ENCODE data around the gene TRMT10B. TPM values are rescaled to one million over a fixed set of nuclear protein-coding genes. Genes with fewer than 3 reads are reported as not detected.

TRMT10B gene
- total RNA-seq, 2 experiments from 2014 or later: 2.8 TPM; not detected in 1

GRCh38 chr9:37727013-37727412 lies 26.6 kb upstream of the TRMT10B start:
- Histone ChIP-seq H3K4me3 (ENCODE audit: low read depth, low read length, poor library complexity, severe bottlenecking) (no peak overlapping the region), H3K36me3 (ENCODE audit: insufficient read depth, low read length) (no peaks in the 10 kb centered on the region), H4K20me1 (ENCODE audit: insufficient read depth, low read length) (no peaks in the 10 kb centered on the region), H2AFZ (ENCODE audit: low read length) (no peak overlapping the region), H3K4me1 (ENCODE audit: insufficient read depth, low read length, poor library complexity, severe bottlenecking) (no peaks in the 10 kb centered on the region), H3K4me2 (ENCODE audit: low read length) (no peak overlapping the region), H3K9me2 (ENCODE audit: insufficient read depth, low read length) (no peaks in the 10 kb centered on the region), H3K27ac (ENCODE audit: low read depth, low read length, poor library complexity, severe bottlenecking) (no peak overlapping the region), H3K79me2 (ENCODE audit: insufficient read depth, low read depth, low read length) (no peaks in the 10 kb centered on the region), H3K9me3 (ENCODE audit: low read length) (no peaks in the 10 kb centered on the region)
- intact Hi-C loops (cut with micrococcal nuclease; ENCODE audit: unreplicated experiment): no loop called here
- ChIA-PET CTCF (ENCODE audit: unreplicated experiment) (no interaction called here), POLR2A (no interaction called here)
- BruUV-seq (replicated peaks): no TSS peak
- DNase-seq (ENCODE audit: low spot score): no peak
- TF ChIP-seq EZH2phosphoT487 (IDR thresholded peaks at IDR 0.05; ENCODE audit: borderline replicate concordance, low read depth, low read length) (no peak), CTCF (conservative IDR thresholded peaks at IDR 0.05; ENCODE audit: low read length) (no peak)

- no peak overlapping the region for H2AFZ ChIP-seq (ENCODE audit: low read length)
- H3K9me2 ChIP-seq (ENCODE audit: insufficient read depth, low read length): no peaks in the 10 kb centered on the region
- ChIA-PET CTCF (ENCODE audit: unreplicated experiment) (interaction anchor here (0.6 kb wide), 1 partner anchor 248 kb away, joined by 3 read pairs; no protein-coding TSS in a partner anchor), POLR2A (interaction anchor here (1.1 kb wide), 1 partner anchor 19 kb away, joined by 4 read pairs; no protein-coding TSS in a partner anchor)
- intact Hi-C loops (cut with micrococcal nuclease; ENCODE audit: unreplicated experiment): no loop called here
- no peak overlapping the region for H3K4me3 ChIP-seq (ENCODE audit: low read depth, low read length, poor library complexity, severe bottlenecking)
- H3K4me1 ChIP-seq (ENCODE audit: insufficient read depth, low read length, poor library complexity, severe bottlenecking): no peaks in the 10 kb centered on the region
- no peak for DNase-seq (ENCODE audit: low spot score)
- H3K9me3 ChIP-seq (ENCODE audit: low read length): no peaks in the 10 kb centered on the region
- H3K36me3 ChIP-seq (ENCODE audit: insufficient read depth, low read length): no peaks in the 10 kb centered on the region
- H3K4me2 ChIP-seq (ENCODE audit: low read length): no peak overlapping the region
- no peaks in the 10 kb centered on the region for H4K20me1 ChIP-seq (ENCODE audit: insufficient read depth, low read length)
- no peak overlapping the region for H3K27ac ChIP-seq (ENCODE audit: low read depth, low read length, poor library complexity, severe bottlenecking)
- no peaks in the 10 kb centered on the region for H3K79me2 ChIP-seq (ENCODE audit: insufficient read depth, low read depth, low read length)
- no peak for TF ChIP-seq CTCF (conservative IDR thresholded peaks at IDR 0.05; ENCODE audit: low read length)
- no peak for TF ChIP-seq EZH2phosphoT487 (IDR thresholded peaks at IDR 0.05; ENCODE audit: borderline replicate concordance, low read depth, low read length)
- no TSS peak for BruUV-seq (replicated peaks)
Measured at GRCh38 chr9:37729499-37729898, 24.1 kb upstream of the TRMT10B start.

- intact Hi-C loops (cut with micrococcal nuclease; ENCODE audit: unreplicated experiment): no loop called here
- CTCF ChIA-PET (ENCODE audit: unreplicated experiment): no interaction called here
- H3K79me2 ChIP-seq (ENCODE audit: insufficient read depth, low read depth, low read length): no peaks in the 10 kb centered on the region
- H3K4me2 ChIP-seq (ENCODE audit: low read length): no peak overlapping the region
- no peaks in the 10 kb centered on the region for H4K20me1 ChIP-seq (ENCODE audit: insufficient read depth, low read length)
- no peak overlapping the region for H2AFZ ChIP-seq (ENCODE audit: low read length)
- H3K27ac ChIP-seq (ENCODE audit: low read depth, low read length, poor library complexity, severe bottlenecking): no peak overlapping the region
- no peaks in the 10 kb centered on the region for H3K4me1 ChIP-seq (ENCODE audit: insufficient read depth, low read length, poor library complexity, severe bottlenecking)
- H3K9me2 ChIP-seq (ENCODE audit: insufficient read depth, low read length): no peaks in the 10 kb centered on the region
- H3K36me3 ChIP-seq (ENCODE audit: insufficient read depth, low read length): no peaks in the 10 kb centered on the region
- TF ChIP-seq EZH2phosphoT487 (IDR thresholded peaks at IDR 0.05; ENCODE audit: borderline replicate concordance, low read depth, low read length) (no peak), CTCF (conservative IDR thresholded peaks at IDR 0.05; ENCODE audit: low read length) (no peak)
- DNase-seq (ENCODE audit: low spot score): no peak
- BruUV-seq (replicated peaks): no TSS peak
- no peaks in the 10 kb centered on the region for H3K9me3 ChIP-seq (ENCODE audit: low read length)
- POLR2A ChIA-PET: interaction anchor here (1.1 kb wide), 1 partner anchor 19 kb away, joined by 4 read pairs; no protein-coding TSS in a partner anchor
- no peak overlapping the region for H3K4me3 ChIP-seq (ENCODE audit: low read depth, low read length, poor library complexity, severe bottlenecking)
Measured at GRCh38 chr9:37730256-37730655, 23.3 kb upstream of the TRMT10B start.

All from OCI-LY7 (cell line).